Tibial artery (tissue), 4 donors: ENCODE results near the gene EPHB1.
"Not testable (repeated sequence)": the region's sequence is repeated elsewhere in the genome, so short reads cannot be mapped to it uniquely, and the experiment has no call there.

Source experiments
- DNase-seq, 2 donors: peaks; one replicate each; pipeline ENCODE4 v3.0.0-alpha.2; 2019
- H3K27ac ChIP-seq, 2 donors: fragments of 200-600 bp; sonication (generic) in 1 of 2; 1 replicate in 1 of 2; 2 replicates in 1 of 2; pipeline ENCODE4 v1.5.1; 2018 to 2019; ENCODE audit warnings: mild to moderate bottlenecking in 1 of 2
- H3K27me3 ChIP-seq, 2 donors: fragments of 200-600 bp; sonication (generic) in 1 of 2; one replicate each; pipeline versions ENCODE4 v1.5.1 to v1.6.0; 2016 to 2019
- H3K36me3 ChIP-seq, 3 donors: fragments of 200-600 bp; sonication (generic) in 2 of 3; one replicate each; pipeline ENCODE4 v1.5.1; 2016 to 2019; ENCODE audit warnings: mild to moderate bottlenecking in 2 of 3
- H3K4me1 ChIP-seq, 4 donors: fragments of 200-600 bp; sonication (generic) in 2 of 4; 1 replicate in 3 of 4; 2 replicates in 1 of 4; pipeline ENCODE4 v1.5.1; 2016 to 2019
- H3K4me3 ChIP-seq, 2 donors: fragments of 200-600 bp; sonication (generic) in 1 of 2; 1 replicate in 1 of 2; 2 replicates in 1 of 2; pipeline ENCODE4 v1.5.1; 2018 to 2019; ENCODE audit warnings: mild to moderate bottlenecking in 2 of 2
- H3K9me3 ChIP-seq, 3 donors: fragments of 200-600 bp; sonication (generic) in 1 of 3; one replicate each; pipeline ENCODE4 v1.5.1; 2016 to 2019
- CTCF ChIP-seq, 2 experiments: fragments of 200-600 bp in 1 of 2; fragments of 450-650 bp in 1 of 2; IDR thresholded peaks; one replicate each; pipeline ENCODE4 v1.5.1; 2017 to 2019; ENCODE audit warnings: antibody characterized with exemption in 2 of 2, mild to moderate bottlenecking in 1 of 2, moderate library complexity in 1 of 2
- intact Hi-C: fragments of 100-400 bp; cut with DNase I; formaldehyde crosslinking; loops from one replicate; pipeline ENCODE4 v1.15.0; 2023; ENCODE audit warnings: low total_unique reads

EPHB1 gene

GRCh38 chr3:135017003-135017893 is 222.2 kb downstream of the EPHB1 start:
- intact Hi-C loops = no loop called here
- TF ChIP-seq CTCF (IDR thresholded peaks at IDR 0.05) = no peak
- Histone ChIP-seq H3K27ac (no peak overlapping the region), H3K9me3 (no peaks in the 10 kb centered on the region), H3K27me3 (no peaks in the 10 kb centered on the region), H3K4me3 (no peak overlapping the region), H3K36me3 (no peaks in the 10 kb centered on the region), H3K4me1 (no peaks in the 10 kb centered on the region)
- no peak for DNase-seq

GRCh38 chr3:135018149-135018923 is 223.3 kb downstream of the EPHB1 start:
- DNase-seq = no peak
- H3K4me3 ChIP-seq = no peak overlapping the region
- H3K36me3 ChIP-seq = no peaks in the 10 kb centered on the region
- H3K27me3 ChIP-seq = no peaks in the 10 kb centered on the region
- no peaks in the 10 kb centered on the region for H3K4me1 ChIP-seq
- intact Hi-C loops = no loop called here
- TF ChIP-seq CTCF (IDR thresholded peaks at IDR 0.05) = no peak
- H3K9me3 ChIP-seq = no peaks in the 10 kb centered on the region
- H3K27ac ChIP-seq = no peak overlapping the region

DNA sequence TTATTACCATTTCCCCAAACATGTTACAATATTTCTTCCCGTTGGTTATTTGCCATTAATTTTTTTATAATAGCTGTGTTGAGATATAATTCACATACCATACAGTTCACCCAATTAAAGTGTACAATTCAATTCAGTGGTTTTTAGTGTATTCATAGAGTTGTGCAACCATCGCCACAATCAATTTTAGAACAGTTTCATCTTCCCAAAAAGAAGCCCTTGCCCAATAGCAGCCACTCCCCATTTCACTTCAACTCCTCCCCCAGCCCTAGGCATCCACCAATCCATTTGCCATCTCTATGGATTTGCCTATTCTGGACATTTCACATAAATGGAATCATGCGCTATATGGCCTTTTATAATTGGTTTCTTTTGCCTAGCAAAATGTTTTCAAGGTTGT is 225.1 kb downstream of the EPHB1 start:
- Histone ChIP-seq H3K4me3 (no peak overlapping the region), H3K27me3 (no peaks in the 10 kb centered on the region), H3K27ac (no peak overlapping the region), H3K36me3 (no peaks in the 10 kb centered on the region), H3K4me1 (no peaks in the 10 kb centered on the region), H3K9me3 (no peaks in the 10 kb centered on the region)
- no peak for DNase-seq
- intact Hi-C loops = no loop called here
- no peak for TF ChIP-seq CTCF (IDR thresholded peaks at IDR 0.05)

DNA sequence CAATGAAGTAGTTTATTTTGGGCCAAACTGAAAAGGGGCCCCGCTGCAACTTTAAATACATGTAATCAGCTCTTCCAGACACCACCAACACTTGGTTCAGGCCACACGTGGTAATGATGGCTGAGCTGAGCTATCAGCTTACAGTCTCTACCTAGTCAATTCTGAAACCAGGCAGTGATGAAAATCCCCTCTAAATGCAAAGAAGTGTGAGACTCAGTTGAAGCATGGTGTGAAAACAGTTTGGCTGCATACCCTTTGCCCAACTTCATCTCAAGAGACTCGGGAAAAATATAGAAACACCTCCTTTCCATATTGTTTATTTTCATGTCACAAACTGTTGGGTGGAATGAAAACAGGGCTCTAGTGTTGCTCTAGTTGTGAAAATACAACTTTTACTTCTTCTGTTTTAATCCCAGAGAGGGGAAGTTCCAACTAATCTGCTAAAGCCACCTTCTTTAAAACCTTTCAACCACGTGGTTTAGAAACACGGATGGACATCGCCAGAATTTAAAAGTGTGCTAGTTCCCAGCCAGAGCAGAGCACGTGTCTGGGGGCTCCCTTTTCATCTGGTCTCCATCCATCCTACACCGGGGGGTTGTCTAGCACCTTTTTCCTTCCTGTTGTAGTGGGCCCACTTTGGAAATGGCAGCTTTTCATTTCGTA is 229.1 kb downstream of the EPHB1 start:
- intact Hi-C loops = no loop called here

DNA sequence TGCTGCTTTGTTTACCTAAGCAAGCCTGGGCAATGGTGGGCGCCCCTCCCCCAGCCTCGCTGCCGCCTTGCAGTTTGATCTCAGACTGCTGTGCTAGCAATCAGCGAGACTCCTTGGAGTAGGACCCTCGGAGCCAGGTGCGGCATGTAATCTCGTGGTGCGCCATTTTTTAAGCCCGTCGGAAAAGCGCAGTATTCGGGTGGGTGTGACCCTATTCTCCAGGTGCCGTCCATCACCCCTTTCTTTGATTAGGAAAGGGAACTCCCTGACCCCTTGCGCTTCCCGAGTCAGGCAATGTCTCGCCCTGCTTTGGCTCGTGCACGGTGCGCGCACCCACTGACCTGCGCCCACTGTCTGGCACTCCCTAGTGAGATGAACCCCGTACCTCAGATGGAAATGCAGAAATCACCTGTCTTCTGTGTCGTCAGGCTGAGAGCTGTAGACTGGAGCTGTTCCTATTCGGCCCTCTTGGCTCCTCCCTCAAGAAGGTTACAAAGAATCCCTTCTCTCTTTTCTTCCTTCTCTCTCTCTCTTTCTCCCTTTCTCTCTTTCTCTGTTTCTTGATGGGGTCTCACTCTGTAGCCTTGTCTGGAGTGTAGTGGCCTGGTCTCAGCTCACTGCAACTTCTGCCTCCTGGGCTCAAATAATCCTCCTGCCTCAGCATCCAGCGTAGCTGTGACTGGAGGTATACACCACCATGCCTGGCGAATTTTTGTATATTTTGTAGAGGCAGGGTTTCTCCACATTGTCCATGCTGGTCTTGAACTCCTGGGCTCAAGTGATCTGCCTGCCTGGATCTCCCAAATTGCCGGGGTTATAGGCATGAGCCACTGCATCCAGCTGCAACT is 235.9 kb downstream of the EPHB1 start:
- H3K4me3 ChIP-seq, intact Hi-C loops, H3K27me3 ChIP-seq, DNase-seq, H3K4me1 ChIP-seq, H3K36me3 ChIP-seq, H3K9me3 ChIP-seq, H3K27ac ChIP-seq: not testable (repeated sequence)

More for the DNA sequence above, 229.1 kb downstream of the EPHB1 start:
- Histone ChIP-seq H3K36me3 (no peaks in the 10 kb centered on the region), H3K4me3 (no peak overlapping the region), H3K9me3 (no peaks in the 10 kb centered on the region), H3K4me1 (no peaks in the 10 kb centered on the region), H3K27me3 (no peaks in the 10 kb centered on the region), H3K27ac (no peak overlapping the region)
- TF ChIP-seq CTCF (IDR thresholded peaks at IDR 0.05) = no peak
- no peak for DNase-seq
